HG02840 (cell line): ENCODE measurements around the gene SLC23A1.
"Not testable (repeated sequence)": the region's sequence is repeated elsewhere in the genome, so short reads cannot be mapped to it uniquely, and the experiment has no call there.

ENCODE experiments used
- ATAC-seq: cut with Tn5 transposase; IDR thresholded peaks from one replicate; pipeline ENCODE4 v1.9.1; 2021; ENCODE audit warnings: mild to moderate bottlenecking, moderate library complexity, moderate number of reproducible peaks; ENCODE audit not compliant: unreplicated experiment, low FRiP score

Gene SLC23A1

GRCh38 chr5:139374909-139375308 lies 8.2 kb downstream of the SLC23A1 start:
- no peak for ATAC-seq

GRCh38 chr5:139371482-139372435 lies 11.3 kb downstream of the SLC23A1 start:
- no peak for ATAC-seq

- ATAC-seq: no peak
Measured at GRCh38 chr5:139369181-139369580, 13.9 kb downstream of the SLC23A1 start.

GRCh38 chr5:139368613-139369012 lies 14.5 kb downstream of the SLC23A1 start:
- no peak for ATAC-seq

- no peak for ATAC-seq
Measured at GRCh38 chr5:139364466-139364865, 18.6 kb downstream of the SLC23A1 start.

GRCh38 chr5:139363937-139364336 lies 19.2 kb downstream of the SLC23A1 start:
- no peak for ATAC-seq

GRCh38 chr5:139361835-139362429 lies 21.2 kb downstream of the SLC23A1 start:
- ATAC-seq: no peak

GRCh38 chr5:139360384-139360783 lies 22.7 kb downstream of the SLC23A1 start:
- ATAC-seq: no peak

GRCh38 chr5:139358064-139358463 lies 25.0 kb downstream of the SLC23A1 start:
- no peak for ATAC-seq

- not testable (repeated sequence) for ATAC-seq
Measured at GRCh38 chr5:139355900-139356299, 27.2 kb downstream of the SLC23A1 start.

GRCh38 chr5:139354186-139354585 lies 28.9 kb downstream of the SLC23A1 start:
- no peak for ATAC-seq

GRCh38 chr5:139347863-139348262 lies 35.2 kb downstream of the SLC23A1 start:
- ATAC-seq: not testable (repeated sequence)

- not testable (repeated sequence) for ATAC-seq
Measured at GRCh38 chr5:139345442-139345841, 37.7 kb downstream of the SLC23A1 start.

- ATAC-seq: no peak
Measured at GRCh38 chr5:139344177-139344576, 38.9 kb downstream of the SLC23A1 start.

GRCh38 chr5:139343476-139343875 lies 39.6 kb downstream of the SLC23A1 start:
- no peak for ATAC-seq

GRCh38 chr5:139342423-139342723 lies 40.7 kb downstream of the SLC23A1 start:
- no peak for ATAC-seq

- peak; percentile 93 for ATAC-seq
Measured at GRCh38 chr5:139341689-139342422, 41.2 kb downstream of the SLC23A1 start, which contains the start of gene PAIP2. TSS of gene PAIP2 (plus strand) at chr5:139341854. CDS start at chr5:139363785, 21,931 bp downstream.

GRCh38 chr5:139341187-139341688 lies 41.9 kb downstream of the SLC23A1 start:
- no peak for ATAC-seq

- no peak for ATAC-seq
Measured at GRCh38 chr5:139340051-139340450, 43.0 kb downstream of the SLC23A1 start.

GRCh38 chr5:139335811-139336210 lies 47.3 kb downstream of the SLC23A1 start:
- ATAC-seq: no peak
